ENCODE measurements around the gene TC2N. TPM values are rescaled to one million over a fixed set of nuclear protein-coding genes. Genes with fewer than 3 reads are reported as not detected.
"Not testable (repeated sequence)": the region's sequence is repeated elsewhere in the genome, so short reads cannot be mapped to it uniquely, and the experiment has no call there.

Gene TC2N
- total RNA-seq, 1 donor from 2014 or later = 104 TPM

DNA sequence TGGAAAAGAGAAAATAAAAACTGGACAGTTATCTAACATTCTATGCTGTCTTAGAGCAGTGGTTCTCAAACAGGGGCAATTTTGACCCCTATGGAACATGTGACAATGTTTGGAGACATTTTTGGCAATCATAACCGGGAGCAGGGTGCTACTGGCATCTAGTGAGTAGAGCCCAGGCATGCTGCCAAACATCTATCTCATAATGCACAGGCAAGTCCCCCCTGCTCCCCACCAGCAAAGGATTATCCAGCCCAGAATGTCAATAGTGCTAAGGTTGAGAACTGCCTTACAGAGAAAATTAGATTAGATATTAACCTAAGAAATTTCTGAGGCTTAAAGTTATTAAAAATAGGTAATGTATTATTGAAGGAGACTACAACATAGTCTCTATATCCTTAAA, 112.5 kb downstream of the TC2N start:
- DNase-seq (ENCODE audit: low spot score) = peak; percentile 93

DNA sequence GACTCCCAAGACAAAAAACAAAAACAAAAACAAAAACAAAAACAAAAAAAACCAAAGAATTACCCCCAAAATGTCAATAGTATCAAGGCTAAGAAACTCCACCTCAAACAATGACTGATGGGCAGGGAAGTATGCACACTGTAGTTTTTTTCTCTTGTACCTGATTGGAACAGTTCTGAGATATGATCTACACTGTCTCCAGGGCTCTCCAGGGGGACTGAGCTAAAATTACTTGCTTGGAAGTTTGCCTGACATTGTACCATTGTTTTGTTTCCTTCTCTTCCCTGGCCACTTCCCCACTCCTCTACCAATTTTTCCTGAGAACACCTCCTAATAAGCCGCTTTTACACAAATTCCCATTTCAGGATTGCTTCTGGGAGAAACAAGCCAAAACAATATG, 113.2 kb downstream of the TC2N start:
- DNase-seq (ENCODE audit: low spot score) = no peak

DNA sequence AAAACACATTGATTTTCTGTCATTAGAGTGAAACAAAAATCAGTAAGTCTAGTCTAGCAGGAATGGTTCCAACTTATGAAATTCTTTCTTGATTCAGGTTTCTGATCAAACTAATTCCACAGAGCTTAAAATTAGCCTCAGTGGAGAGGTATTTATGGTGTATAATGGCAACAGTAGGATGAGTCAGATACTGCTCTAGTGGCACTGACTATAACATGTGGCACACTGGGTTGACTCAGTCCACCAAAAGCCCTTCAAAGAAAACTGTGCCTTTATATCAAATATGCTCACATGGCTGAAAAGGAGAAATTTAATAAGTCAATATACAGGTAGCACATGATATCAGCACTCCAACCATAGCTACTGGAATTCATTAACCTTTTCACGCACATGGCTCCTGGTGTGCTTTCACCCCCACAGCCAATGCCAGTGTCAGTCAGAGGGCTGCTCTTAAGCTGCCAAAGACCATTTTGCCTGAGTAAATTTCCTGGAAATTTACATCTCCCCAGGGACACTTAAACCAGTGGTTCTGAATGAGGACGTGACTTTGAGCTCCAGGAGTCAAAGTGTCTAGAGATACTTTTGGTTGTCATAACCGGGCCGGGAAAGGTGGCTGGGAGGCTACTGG, 113.7 kb downstream of the TC2N start:
- DNase-seq (ENCODE audit: low spot score) = no peak

DNA sequence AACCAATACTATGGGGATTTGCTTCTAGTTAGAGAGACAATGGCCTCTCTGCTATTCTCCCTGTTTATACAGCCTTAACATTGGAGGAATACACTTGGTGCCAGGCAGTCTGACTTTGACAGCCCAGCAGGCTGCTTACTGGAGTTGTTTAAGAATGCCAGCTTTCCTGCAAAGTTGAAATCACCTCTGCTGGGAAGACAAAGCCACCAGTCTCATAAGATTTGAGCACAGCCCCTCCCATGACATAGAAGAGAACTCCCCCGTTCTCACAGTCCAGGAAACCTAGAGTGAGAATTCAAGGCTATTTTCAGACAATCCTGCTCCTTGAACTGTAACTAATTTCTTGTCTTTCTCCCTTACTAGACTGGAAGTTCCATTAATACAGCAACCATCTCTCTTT, 114.4 kb downstream of the TC2N start:
- DNase-seq (ENCODE audit: low spot score) = no peak

GRCh38 chr14:91751719-91752118, 115.6 kb downstream of the TC2N start:
- DNase-seq (ENCODE audit: low spot score) = no peak

- DNase-seq (ENCODE audit: low spot score) = no peak
Measured at GRCh38 chr14:91750634-91751198, 116.6 kb downstream of the TC2N start.

GRCh38 chr14:91749868-91750267, 117.5 kb downstream of the TC2N start:
- DNase-seq (ENCODE audit: low spot score) = no peak

- DNase-seq (ENCODE audit: low spot score) = no peak
Measured at GRCh38 chr14:91748049-91748448, 119.3 kb downstream of the TC2N start.

DNA sequence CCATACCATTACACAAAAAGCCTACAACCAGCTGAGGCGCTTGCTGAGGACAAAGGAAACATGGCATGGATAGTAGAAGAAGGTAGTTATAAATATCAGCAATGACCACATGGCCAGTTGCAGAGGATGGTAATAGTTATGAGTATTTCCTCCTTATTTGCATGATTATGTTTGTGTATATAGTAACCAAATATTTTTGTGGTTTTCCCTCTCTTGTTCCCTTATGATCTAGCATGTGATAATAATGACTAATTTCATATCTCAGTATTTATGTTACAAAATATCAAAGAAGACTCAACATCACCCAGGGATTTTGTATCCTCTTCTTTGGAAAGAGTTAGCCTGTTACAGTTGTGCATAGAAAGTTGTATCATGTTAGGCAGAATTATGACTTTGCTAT, 122.0 kb downstream of the TC2N start:
- no peak for DNase-seq (ENCODE audit: low spot score)

DNA sequence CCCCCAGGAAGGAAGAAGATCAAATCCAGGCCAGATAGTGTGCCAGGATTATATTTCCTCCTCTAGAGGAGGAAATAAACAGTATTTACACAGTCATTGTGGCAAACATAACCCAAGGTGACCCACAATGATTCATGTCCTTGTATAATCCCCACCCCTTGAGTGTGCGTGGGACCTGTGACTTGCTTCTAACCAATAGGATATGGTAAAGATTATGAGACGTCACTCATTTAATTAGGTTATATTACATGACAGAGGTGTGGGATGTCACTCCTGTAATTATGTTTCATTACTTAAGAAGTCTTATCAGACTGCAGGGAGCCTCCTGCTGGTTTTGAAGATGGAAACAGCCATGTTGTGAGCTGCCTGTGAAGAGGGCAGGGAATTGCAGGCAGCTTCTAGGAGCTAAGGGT, 123.3 kb downstream of the TC2N start:
- DNase-seq (ENCODE audit: low spot score) = peak; percentile 75

DNA sequence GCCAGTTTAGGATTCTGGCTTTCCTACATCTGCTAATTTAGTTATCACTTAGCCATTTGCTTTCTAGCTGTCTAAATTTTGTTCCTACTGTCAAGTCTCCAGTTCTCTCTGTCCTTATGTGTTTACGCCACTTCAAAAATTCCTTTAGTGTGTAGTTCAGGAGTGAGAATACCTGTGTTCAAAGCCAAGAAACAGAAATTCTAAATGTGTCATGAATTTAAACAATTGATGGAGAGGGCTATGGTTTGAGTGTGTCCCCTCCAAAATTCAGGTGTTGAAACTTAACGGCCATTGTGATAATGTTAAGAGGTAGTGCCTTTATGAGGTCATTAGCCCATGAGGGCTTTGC, 124.1 kb downstream of the TC2N start:
- DNase-seq (ENCODE audit: low spot score) = no peak

GRCh38 chr14:91742621-91743304, 124.6 kb downstream of the TC2N start:
- no peak for DNase-seq (ENCODE audit: low spot score)

DNA sequence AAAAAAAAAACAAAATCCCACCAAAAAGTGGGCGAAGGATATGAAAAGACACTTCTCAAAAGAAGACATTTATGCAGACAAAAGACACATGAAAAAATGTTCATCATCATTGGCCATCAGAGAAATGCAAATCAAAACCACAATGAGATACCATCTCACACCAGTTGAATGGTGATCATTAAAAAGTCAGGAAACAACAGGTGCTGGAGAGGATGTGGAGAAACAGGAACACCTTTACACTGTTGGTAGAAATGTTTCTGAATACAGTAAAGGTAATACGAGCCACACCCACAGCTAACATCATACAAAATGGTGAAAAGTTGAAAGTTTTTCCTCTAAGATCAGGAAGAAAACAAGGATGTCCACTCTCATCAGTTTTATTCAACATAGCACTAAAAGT, 127.5 kb downstream of the TC2N start:
- DNase-seq (ENCODE audit: low spot score) = not testable (repeated sequence)

- no peak for DNase-seq (ENCODE audit: low spot score)
Measured at GRCh38 chr14:91737619-91738018, 129.7 kb downstream of the TC2N start.

DNA sequence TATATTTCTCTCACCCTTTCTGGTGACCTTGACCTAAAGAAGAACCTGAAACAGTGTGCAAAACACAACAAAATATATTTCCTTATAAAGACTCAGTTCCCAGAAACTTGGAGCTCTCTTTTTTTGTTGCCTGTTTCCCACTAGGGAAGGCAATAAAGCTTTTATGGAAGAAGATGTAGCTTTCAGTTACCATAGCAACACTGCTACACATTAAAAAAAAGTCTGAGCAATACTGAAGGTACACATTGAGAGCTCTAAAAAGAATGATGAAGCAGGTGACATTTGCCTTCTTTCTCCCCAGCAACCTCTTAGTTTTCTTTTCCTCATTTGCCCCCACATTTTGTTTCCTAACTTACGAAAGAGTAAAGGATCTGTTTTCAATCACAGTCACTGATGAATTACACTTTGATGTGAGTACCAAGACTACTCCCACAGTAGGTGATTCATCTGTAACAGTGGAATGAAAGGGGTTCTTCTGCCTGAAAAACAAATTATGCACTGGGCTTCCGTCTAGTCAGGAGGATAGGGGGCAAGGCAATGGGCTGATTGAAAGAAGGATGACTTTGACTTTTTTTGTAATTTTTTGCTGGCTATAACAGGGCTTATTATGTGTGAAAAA, 134.4 kb downstream of the TC2N start:
- no peak for DNase-seq (ENCODE audit: low spot score)

DNA sequence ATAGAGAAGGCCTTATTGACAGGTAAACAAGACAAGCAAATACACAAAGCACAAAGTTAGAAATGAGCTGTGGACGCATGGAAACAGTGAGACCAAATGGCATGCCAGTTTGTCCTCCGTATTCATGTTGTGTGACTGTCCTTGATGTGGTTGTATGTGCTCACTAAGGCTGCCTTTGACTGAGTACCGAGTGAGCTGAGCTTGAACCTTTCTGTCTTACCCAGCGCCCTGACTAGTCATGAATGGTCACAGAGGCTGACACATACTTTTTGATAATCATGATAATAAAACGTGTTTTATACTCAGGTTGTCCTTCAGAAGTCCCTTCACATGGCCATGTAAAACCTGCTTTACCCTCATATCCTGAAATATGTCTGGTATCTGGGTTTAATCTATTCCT, 134.9 kb downstream of the TC2N start:
- no peak for DNase-seq (ENCODE audit: low spot score)

DNA sequence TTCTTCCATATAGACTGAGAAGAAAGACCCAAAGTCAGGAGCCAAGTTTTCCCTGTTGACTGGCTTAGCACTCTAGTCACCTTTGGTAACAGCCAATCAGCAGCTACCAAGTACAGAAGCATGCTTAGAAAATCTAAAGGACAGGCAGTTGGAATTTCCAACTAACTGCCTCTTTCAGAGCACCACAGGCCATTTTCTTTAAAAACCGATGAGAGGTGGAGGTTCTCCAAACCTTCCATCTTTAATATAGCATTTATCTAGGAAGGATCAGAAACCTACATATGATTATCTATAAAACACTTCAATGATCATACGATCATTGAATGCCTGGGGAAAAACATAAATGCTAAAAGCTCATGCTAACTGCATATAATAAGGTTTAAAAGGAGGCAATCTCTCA, 135.3 kb downstream of the TC2N start, which contains the start of gene CATSPERB:
TSS of gene CATSPERB (minus strand) at position 101 of the 400 bp plus-strand sequence. CDS start 2,607 bp downstream, outside the sequence.
- DNase-seq (ENCODE audit: low spot score) = no peak

DNA sequence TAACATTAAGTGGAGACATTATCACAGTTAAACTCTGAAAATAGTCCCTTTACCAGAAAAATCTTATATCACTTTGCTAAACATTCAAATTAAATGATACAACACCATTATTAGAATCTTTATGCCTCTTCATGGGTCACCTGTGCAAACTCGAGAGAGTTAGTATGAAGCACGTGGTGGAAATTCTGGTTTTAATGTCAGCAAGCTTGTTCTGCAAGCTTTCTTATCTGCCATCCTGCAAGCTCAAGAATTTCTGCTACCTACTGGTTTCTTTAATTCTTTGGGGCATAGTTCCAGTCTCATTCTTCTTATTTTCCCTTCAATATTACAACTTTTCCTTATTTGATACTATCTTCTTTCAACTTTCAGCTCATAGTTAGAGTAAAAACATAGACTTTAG, 136.3 kb downstream of the TC2N start:
- no peak for DNase-seq (ENCODE audit: low spot score)

DNA sequence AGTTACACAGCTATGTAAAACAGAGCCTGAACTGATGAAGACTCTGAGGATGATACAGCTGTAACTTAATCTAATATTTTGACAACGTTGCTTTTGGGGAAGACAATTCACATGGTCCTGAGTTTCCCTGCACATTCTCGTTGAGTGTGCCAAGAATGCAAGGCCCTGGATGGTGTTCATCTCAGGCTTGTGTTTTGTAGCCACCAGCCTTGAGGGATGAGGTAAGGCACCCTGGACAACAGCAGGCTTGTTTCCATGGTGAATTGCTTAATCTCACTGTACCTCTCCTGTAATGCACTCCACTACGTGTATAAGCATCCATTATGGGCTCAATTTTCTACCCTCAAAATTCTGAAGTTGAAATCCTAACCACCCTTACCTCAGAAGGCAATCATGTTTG, 137.6 kb downstream of the TC2N start:
- no peak for DNase-seq (ENCODE audit: low spot score)

Measured in mucosa of gallbladder (tissue), 1 donor.